Stimulated activated naive CD8-positive, alpha-beta T cell treated with anti-CD3 and anti-CD28 coated beads, Interleukin-15, Interleukin-2, amounts not matched to agents 100 U/mL and 50 U/mL, for 24 hours (primary cell): ENCODE measurements around the gene RTF2.
"Not testable (repeated sequence)": the region's sequence is repeated elsewhere in the genome, so short reads cannot be mapped to it uniquely, and the experiment has no call there.

ENCODE experiments used
- ATAC-seq: fragments of 150-1000 bp; cut with Tn5 transposase; one replicate; pipeline ENCODE4 v1.10.0; 2021
- DNase-seq: peaks from one replicate; pipeline ENCODE4 v3.0.0; 2021

The RTF2 gene

DNA sequence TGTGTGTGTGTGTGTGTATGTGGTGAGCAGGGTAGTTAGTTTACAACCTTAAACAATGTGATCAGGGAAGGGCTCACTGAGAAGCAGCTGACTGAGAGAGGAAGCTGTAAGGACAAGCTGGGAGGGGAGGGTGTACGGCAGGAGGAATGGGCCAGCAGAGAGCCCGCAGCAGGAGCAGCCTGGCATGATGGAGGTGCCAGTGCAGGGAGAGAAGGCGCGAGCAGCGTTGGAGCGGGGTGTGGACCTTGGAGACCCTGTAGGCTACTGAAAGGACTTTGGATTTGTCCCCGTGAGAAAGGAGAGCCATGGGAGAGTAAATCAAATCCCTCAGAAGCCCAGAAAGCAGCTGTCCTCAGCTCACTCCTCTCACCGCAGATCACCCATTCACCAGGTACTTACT is 83.1 kb downstream of the RTF2 start:
- DNase-seq (no peak), ATAC-seq (no peak)

DNA sequence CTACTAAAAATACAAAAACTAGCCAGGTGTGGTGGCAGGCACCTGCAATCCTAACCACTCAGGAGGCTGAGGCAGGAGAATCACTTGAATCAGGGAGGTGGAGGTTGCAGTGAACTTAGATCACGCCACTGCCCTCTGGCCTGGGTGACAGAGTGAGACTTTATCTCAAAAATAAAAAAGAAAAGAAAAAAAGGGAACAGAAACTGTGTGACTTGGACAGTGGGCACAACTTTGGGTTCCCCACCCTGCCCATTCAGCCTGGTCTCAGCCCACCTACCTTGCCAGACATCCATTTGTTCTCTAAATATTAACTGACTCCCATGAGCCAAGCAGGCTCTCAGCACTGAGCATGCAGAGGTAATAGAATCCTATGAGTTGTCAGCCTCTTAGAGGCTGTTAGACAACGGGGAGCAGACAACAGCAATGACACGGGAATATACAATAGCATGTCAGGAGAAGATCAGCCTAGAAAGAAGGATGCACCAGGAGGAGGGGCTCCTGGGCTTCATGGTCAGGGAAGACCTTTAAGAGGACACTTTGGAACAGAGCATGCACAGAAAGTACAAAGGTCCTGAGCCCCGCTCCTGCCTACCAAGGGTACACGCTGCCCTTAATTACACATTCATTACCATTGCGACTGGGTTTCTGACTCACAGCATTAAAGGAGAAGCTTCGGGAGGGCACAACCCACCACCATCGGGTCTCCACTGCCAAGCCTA is 84.6 kb downstream of the RTF2 start:
- no peak for DNase-seq
- no peak for ATAC-seq

DNA sequence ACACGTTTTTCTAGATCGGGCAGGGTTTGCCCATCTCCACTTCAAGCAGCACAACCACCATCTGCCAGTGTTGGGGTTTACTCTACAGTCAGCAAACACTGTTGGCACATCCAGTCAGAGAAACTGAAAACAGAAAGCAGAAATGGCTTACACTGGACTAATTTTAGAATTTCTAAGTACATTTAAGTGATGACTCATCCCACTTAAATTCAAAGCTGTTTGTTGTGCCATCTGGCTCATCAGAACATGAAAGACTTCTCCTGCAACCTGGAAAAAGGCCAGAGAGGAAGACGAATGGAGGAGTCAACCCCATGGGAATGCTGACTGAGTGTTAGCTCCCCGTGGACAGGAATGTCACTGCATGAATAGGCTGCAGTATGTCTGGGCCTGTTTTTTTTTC is 86.4 kb downstream of the RTF2 start:
- ATAC-seq = peak; percentile 53
- DNase-seq = no peak

DNA sequence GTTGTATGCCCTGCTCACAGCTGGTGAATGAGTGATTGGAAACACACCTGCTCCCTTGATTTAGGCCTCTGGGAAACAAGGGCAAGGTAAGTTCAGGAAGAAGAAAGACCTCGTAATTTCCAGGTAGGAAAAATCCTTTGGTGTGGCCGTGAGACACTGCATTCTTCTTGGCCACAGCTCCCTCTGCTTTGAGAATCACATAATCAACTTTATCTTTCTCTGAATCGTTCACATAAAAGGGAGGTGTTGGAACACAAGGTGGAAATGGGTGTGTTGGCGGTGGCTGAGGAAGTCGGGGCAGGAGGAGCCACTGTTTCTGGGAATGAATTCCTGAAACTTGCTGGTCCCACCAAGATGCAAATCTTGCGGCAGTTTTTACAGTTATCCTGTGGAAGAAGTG is 90.5 kb downstream of the RTF2 start:
- no peak for DNase-seq

DNA sequence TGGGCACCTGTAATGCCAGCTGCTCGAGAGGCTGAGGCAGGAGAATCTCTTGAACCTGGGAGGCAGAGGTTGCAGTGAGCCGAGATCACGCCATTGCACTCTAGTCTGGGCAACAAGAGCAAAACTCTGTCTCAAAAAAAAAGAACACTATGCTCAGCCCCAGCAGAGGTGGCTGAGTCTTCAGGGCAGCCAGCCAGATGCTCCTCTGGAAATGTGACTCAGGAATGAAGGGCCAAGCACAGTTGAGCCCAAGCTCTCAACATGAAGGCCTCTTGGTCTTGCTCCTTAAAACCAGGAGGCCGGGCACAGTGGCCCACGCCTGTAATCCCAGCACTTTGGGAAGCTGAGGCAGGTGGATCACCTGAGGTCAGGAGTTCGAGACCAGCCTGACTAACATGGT is 96.1 kb downstream of the RTF2 start:
- not testable (repeated sequence) for ATAC-seq, DNase-seq

More for the DNA sequence above, 90.5 kb downstream of the RTF2 start:
- no peak for ATAC-seq

DNA sequence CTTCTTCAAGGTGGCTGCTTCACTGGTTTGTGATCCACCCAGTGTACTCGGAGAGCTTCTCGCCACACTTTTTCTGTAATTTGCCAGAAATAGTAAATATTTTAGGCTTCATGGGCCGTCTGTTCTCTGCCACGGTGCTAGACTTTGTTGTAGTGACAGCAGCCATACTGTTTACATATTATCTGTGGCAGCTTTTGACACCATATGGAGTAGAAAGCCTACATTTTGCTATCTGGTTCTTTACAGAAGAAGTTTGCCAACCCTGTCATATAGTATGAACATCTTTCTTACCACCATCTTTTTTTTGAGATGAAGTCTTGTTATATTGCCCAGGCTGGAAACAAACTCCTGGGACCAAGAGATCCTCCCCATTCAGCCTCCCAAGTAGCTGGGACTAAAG is 97.1 kb downstream of the RTF2 start:
- no peak for DNase-seq
- ATAC-seq = no peak

DNA sequence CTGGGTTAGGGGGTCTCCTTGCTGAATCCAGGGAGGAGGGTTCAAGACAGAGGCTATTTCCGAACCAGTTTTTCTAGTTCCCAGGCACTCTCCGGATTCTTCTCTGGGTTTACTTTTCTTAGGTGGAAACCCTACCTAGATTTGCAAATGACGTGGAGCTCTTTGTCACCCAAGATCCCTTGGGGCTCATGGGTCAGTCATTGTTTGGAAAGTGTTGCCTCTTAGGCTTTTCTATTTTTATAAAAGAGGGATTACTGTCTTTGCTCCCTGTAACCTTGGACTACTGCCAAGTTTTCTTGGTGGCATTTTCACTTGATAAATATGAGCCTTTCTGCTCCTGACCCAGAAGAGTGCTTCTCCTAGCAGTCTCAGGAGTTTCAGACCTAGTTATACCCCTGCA is 98.2 kb downstream of the RTF2 start:
- no peak for ATAC-seq
- no peak for DNase-seq
